ENCODE measurements around the gene ZDHHC24. TPM values are rescaled to one million over a fixed set of nuclear protein-coding genes. Genes with fewer than 3 reads are reported as not detected.

Gene ZDHHC24
- total RNA-seq, 2 experiments from 2014 or later: 17.0 to 18.4 TPM

- no peak for ATAC-seq (ENCODE audit: poor library complexity)
- Histone ChIP-seq H3K4me1 (ENCODE audit: insufficient read depth, low read length) (no peaks in the 10 kb centered on the region), H3K27ac (ENCODE audit: low read depth in 1 of 2, low read length in 2 of 2) (no peak overlapping the region), H3K4me3 (ENCODE audit: low read length) (no peak overlapping the region), H3K9me3 (ENCODE audit: control insufficient read depth in 1 of 2, insufficient read depth in 1 of 2, low read length in 2 of 2) (no peaks in the 10 kb centered on the region), H3K36me3 (ENCODE audit: insufficient read depth, low read length) (peaks cover 51% of the 10 kb centered on the region), H3K27me3 (ENCODE audit: control insufficient read depth in 1 of 2, insufficient read depth in 2 of 2, low read length in 2 of 2) (no peaks in the 10 kb centered on the region)
- peaks cover 54% of the 10 kb centered on the region for H3K36me3 Mint-ChIP-seq (ENCODE audit: low read depth)
- POLR2A ChIA-PET: interaction anchor here (1.2 kb wide), 1 partner anchor 13 kb away, joined by 3 read pairs; the partner anchor contains the start of gene DPP3
- H3K4me3 Mint-ChIP-seq: no peak overlapping the region
- no peak overlapping the region for H3K27ac Mint-ChIP-seq
- CTCF ChIA-PET: no interaction called here
- no peak for TF ChIP-seq CTCF (IDR thresholded peaks at IDR 0.05)
- H3K9me3 Mint-ChIP-seq: no peaks in the 10 kb centered on the region
- H3K4me1 Mint-ChIP-seq (ENCODE audit: low read depth): no peaks in the 10 kb centered on the region
- intact Hi-C loops (cut with DNase I, micrococcal nuclease): no loop called here
- DNase-seq: peak in 1 of 14 experiments; percentile 11
- H3K27me3 Mint-ChIP-seq: no peaks in the 10 kb centered on the region
Measured at GRCh38 chr11:66493130-66493529, 52.7 kb downstream of the ZDHHC24 start.

GRCh38 chr11:66492161-66492865 is 53.5 kb downstream of the ZDHHC24 start:
- H3K36me3 ChIP-seq (ENCODE audit: insufficient read depth, low read length): peaks cover 52% of the 10 kb centered on the region
- no peaks in the 10 kb centered on the region for H3K27me3 ChIP-seq (ENCODE audit: control insufficient read depth in 1 of 2, insufficient read depth in 2 of 2, low read length in 2 of 2)
- no peaks in the 10 kb centered on the region for H3K4me1 ChIP-seq (ENCODE audit: insufficient read depth, low read length)
- H3K27ac ChIP-seq (ENCODE audit: low read depth in 1 of 2, low read length in 2 of 2): no peak overlapping the region
- H3K9me3 ChIP-seq (ENCODE audit: control insufficient read depth in 1 of 2, insufficient read depth in 1 of 2, low read length in 2 of 2): no peaks in the 10 kb centered on the region
- Mint-ChIP-seq H3K27me3 (no peaks in the 10 kb centered on the region), H3K9me3 (no peaks in the 10 kb centered on the region), H3K4me3 (no peak overlapping the region), H3K4me1 (ENCODE audit: low read depth) (no peaks in the 10 kb centered on the region), H3K36me3 (ENCODE audit: low read depth) (peaks cover 58% of the 10 kb centered on the region), H3K27ac (no peak overlapping the region)
- POLR2A ChIA-PET: interaction anchor here (1.2 to 1.4 kb wide), 2 partner anchors 12 kb away, joined by 3 to 5 read pairs; partner anchors contain the start of gene DPP3
- intact Hi-C loops (cut with DNase I, micrococcal nuclease): no loop called here
- no peak overlapping the region for H3K4me3 ChIP-seq (ENCODE audit: low read length)
- CTCF ChIA-PET: no interaction called here
- DNase-seq: peak in 1 of 14 experiments; percentile 6
- TF ChIP-seq CTCF (IDR thresholded peaks at IDR 0.05): no peak
- no peak for ATAC-seq (ENCODE audit: poor library complexity)

- Histone ChIP-seq H3K9me3 (ENCODE audit: control insufficient read depth in 1 of 2, insufficient read depth in 1 of 2, low read length in 2 of 2) (no peaks in the 10 kb centered on the region), H3K36me3 (ENCODE audit: insufficient read depth, low read length) (peaks cover 56% of the 10 kb centered on the region), H3K27ac (ENCODE audit: low read depth in 1 of 2, low read length in 2 of 2) (no peak overlapping the region), H3K27me3 (ENCODE audit: control insufficient read depth in 1 of 2, insufficient read depth in 2 of 2, low read length in 2 of 2) (no peaks in the 10 kb centered on the region), H3K4me3 (ENCODE audit: low read length) (no peak overlapping the region), H3K4me1 (ENCODE audit: insufficient read depth, low read length) (no peaks in the 10 kb centered on the region)
- CTCF ChIA-PET: no interaction called here
- Mint-ChIP-seq H3K36me3 (ENCODE audit: low read depth) (peaks cover 59% of the 10 kb centered on the region), H3K9me3 (no peaks in the 10 kb centered on the region), H3K27ac (no peak overlapping the region), H3K27me3 (no peaks in the 10 kb centered on the region), H3K4me1 (ENCODE audit: low read depth) (no peaks in the 10 kb centered on the region), H3K4me3 (no peak overlapping the region)
- TF ChIP-seq CTCF (IDR thresholded peaks at IDR 0.05): no peak
- DNase-seq (peak in 1 of 14 experiments; percentile 9), ATAC-seq (ENCODE audit: poor library complexity) (no peak)
- intact Hi-C loops (cut with DNase I, micrococcal nuclease): no loop called here
- POLR2A ChIA-PET: interaction anchor here (1.4 kb wide), 1 partner anchor 11 kb away, joined by 5 read pairs; the partner anchor contains the start of gene DPP3
Measured at GRCh38 chr11:66491315-66491935, 54.4 kb downstream of the ZDHHC24 start.

Data from CD4-positive, alpha-beta T cell (primary cell).